H9 (cell line): Measurements from ENCODE around the gene TNRC6C. TPM values are rescaled to one million over a fixed set of nuclear protein-coding genes. Genes with fewer than 3 reads are reported as not detected.

Source experiments
- DNase-seq: peaks from one replicate; pipeline ENCODE4 v3.0.0-alpha.2; 2017
- H2AFZ ChIP-seq: one replicate; pipeline ENCODE4 v1.6.1; 2013; ENCODE audit warnings: mild to moderate bottlenecking, low read length, control low read depth, moderate library complexity
- H2AK5ac ChIP-seq: 2 replicates; pipeline ENCODE4 v1.6.1; 2013; ENCODE audit warnings: low read length, control low read depth, mixed read lengths; ENCODE audit not compliant: insufficient read length
- H2BK120ac ChIP-seq: one replicate; pipeline ENCODE4 v1.6.1; 2013; ENCODE audit warnings: low read depth, mild to moderate bottlenecking, low read length, control low read depth, inconsistent platforms; ENCODE audit not compliant: poor library complexity, severe bottlenecking
- H2BK12ac ChIP-seq: 2 replicates; pipeline ENCODE4 v1.6.1; 2013; ENCODE audit warnings: low read length, control low read depth, mixed read lengths, low read depth; ENCODE audit not compliant: insufficient read length
- H2BK15ac ChIP-seq: 2 replicates; pipeline ENCODE4 v1.6.1; 2013; ENCODE audit warnings: low read depth, low read length, control low read depth
- H2BK20ac ChIP-seq: one replicate; pipeline ENCODE4 v1.6.1; 2013; ENCODE audit warnings: low read depth, mild to moderate bottlenecking, low read length, control low read depth, inconsistent platforms; ENCODE audit not compliant: poor library complexity, severe bottlenecking
- H2BK5ac ChIP-seq: 2 replicates; pipeline ENCODE4 v1.6.1; 2013; ENCODE audit warnings: low read length, control low read depth, mixed read lengths; ENCODE audit not compliant: insufficient read length
- H3K14ac ChIP-seq: 2 replicates; pipeline ENCODE4 v1.6.1; 2013; ENCODE audit warnings: low read length, control low read depth; ENCODE audit not compliant: insufficient read depth
- H3K18ac ChIP-seq: 2 replicates; pipeline ENCODE4 v1.6.1; 2013; ENCODE audit warnings: low read depth, mild to moderate bottlenecking, mixed read lengths, low read length, control low read depth; ENCODE audit not compliant: insufficient read length
- H3K23ac ChIP-seq: 2 replicates; pipeline ENCODE4 v1.6.1; 2013; ENCODE audit warnings: low read length, control low read depth, mixed read lengths, low read depth; ENCODE audit not compliant: insufficient read length
- H3K23me2 ChIP-seq: 2 replicates; pipeline ENCODE4 v1.6.1; 2013; ENCODE audit warnings: low read depth, mild to moderate bottlenecking, mixed read lengths, low read length, control low read depth; ENCODE audit not compliant: insufficient read length, poor library complexity, severe bottlenecking
- H3K27ac ChIP-seq: 2 replicates; pipeline ENCODE4 v1.5.1; 2013; ENCODE audit warnings: low read length, control low read depth, mixed read lengths, low read depth; ENCODE audit not compliant: insufficient read length
- H3K27me3 ChIP-seq: 2 replicates; pipeline ENCODE4 v1.6.1; 2013; ENCODE audit warnings: low read length, control low read depth, inconsistent platforms; ENCODE audit not compliant: insufficient read depth
- H3K4ac ChIP-seq: 2 replicates; pipeline ENCODE4 v1.6.1; 2013; ENCODE audit warnings: low read depth, mild to moderate bottlenecking, control low read depth, inconsistent platforms, low read length, moderate library complexity
- H3K4me1 ChIP-seq: 2 replicates; pipeline ENCODE4 v1.6.1; 2013; ENCODE audit warnings: low read length, control low read depth, inconsistent platforms; ENCODE audit not compliant: insufficient read depth
- H3K4me2 ChIP-seq: 2 replicates; pipeline ENCODE4 v1.6.1; 2013; ENCODE audit warnings: low read length, control low read depth, mixed read lengths; ENCODE audit not compliant: insufficient read length, insufficient read depth
- H3K56ac ChIP-seq: 2 replicates; pipeline ENCODE4 v1.6.1; 2013; ENCODE audit warnings: low read depth, mild to moderate bottlenecking, mixed read lengths, low read length, control low read depth; ENCODE audit not compliant: insufficient read length
- H3K79me1 ChIP-seq: 2 replicates; pipeline ENCODE4 v1.6.1; 2013; ENCODE audit warnings: low read depth, mild to moderate bottlenecking, moderate library complexity, low read length, control low read depth, inconsistent platforms; ENCODE audit not compliant: insufficient read depth, poor library complexity, severe bottlenecking
- H3K79me2 ChIP-seq: 2 replicates; pipeline ENCODE4 v1.6.1; 2013; ENCODE audit warnings: low read length, control low read depth, inconsistent platforms; ENCODE audit not compliant: insufficient read depth
- H3K9ac ChIP-seq: 2 replicates; pipeline ENCODE4 v1.6.1; 2013; ENCODE audit warnings: low read length, control low read depth, mixed read lengths; ENCODE audit not compliant: insufficient read length; ENCODE audit errors: extremely low read depth
- H3K9me3 ChIP-seq: one replicate; pipeline ENCODE4 v1.6.1; 2013; ENCODE audit warnings: low read depth, low read length, inconsistent platforms; ENCODE audit not compliant: control insufficient read depth
- H3T11ph ChIP-seq: one replicate; pipeline ENCODE4 v1.6.1; 2013; ENCODE audit warnings: mild to moderate bottlenecking, low read length, control low read depth, inconsistent platforms
- H4K20me1 ChIP-seq: one replicate; pipeline ENCODE4 v1.6.1; 2013; ENCODE audit not compliant: control insufficient read depth, insufficient read length, insufficient read depth
- H4K5ac ChIP-seq: 2 replicates; pipeline ENCODE4 v1.6.1; 2013; ENCODE audit warnings: low read depth, mild to moderate bottlenecking, mixed read lengths, low read length, control low read depth; ENCODE audit not compliant: insufficient read length
- H4K8ac ChIP-seq: replicated peaks from 2 replicates; pipeline ENCODE4 v1.6.1; 2013; ENCODE audit warnings: low read length, control low read depth, mixed read lengths, low read depth; ENCODE audit not compliant: insufficient read length
- H4K91ac ChIP-seq: 2 replicates; pipeline ENCODE4 v1.6.1; 2013; ENCODE audit warnings: low read depth, mild to moderate bottlenecking, moderate library complexity, mixed read lengths, low read length, control low read depth; ENCODE audit not compliant: insufficient read length
- H3K27ac Mint-ChIP-seq, 3 experiments: 2 replicates in 2 of 3; 3 replicates in 1 of 3; pipeline ENCODE4 v1.8.0; 2020 to 2021; ENCODE audit warnings: mixed read lengths in 3 of 3, mild to moderate bottlenecking in 1 of 3, moderate library complexity in 1 of 3
- H3K27me3 Mint-ChIP-seq: 2 replicates; pipeline ENCODE4 v1.8.0; 2021; ENCODE audit warnings: low read depth, mild to moderate bottlenecking, moderate library complexity, mixed read lengths
- H3K36me3 Mint-ChIP-seq, 3 experiments: 2 replicates in 2 of 3; 3 replicates in 1 of 3; pipeline ENCODE4 v1.8.0; 2020 to 2021; ENCODE audit warnings: low read depth in 3 of 3, mixed read lengths in 3 of 3; ENCODE audit not compliant: insufficient read depth in 1 of 3
- H3K4me1 Mint-ChIP-seq, 2 experiments: 2 replicates each; pipeline ENCODE4 v1.8.0; 2020; ENCODE audit warnings: mixed read lengths in 2 of 2
- H3K4me3 Mint-ChIP-seq, 2 experiments: 2 replicates in 1 of 2; 3 replicates in 1 of 2; pipeline ENCODE4 v1.8.0; 2020 to 2021; ENCODE audit warnings: mild to moderate bottlenecking in 2 of 2, mixed read lengths in 2 of 2, moderate library complexity in 1 of 2
- H3K9me3 Mint-ChIP-seq, 2 experiments: 2 replicates in 1 of 2; 3 replicates in 1 of 2; pipeline ENCODE4 v1.8.0; 2020; ENCODE audit warnings: mild to moderate bottlenecking in 2 of 2, mixed read lengths in 2 of 2, moderate library complexity in 1 of 2
- total RNA-seq: library from RNA; stranded (reverse); gene quantifications from 2 replicates; pipeline ENCODE4 v1.2.1, GENCODE V29; 2021
- TF ChIP-seq, protein P1 (sequence below): fragments of 200-600 bp; sonication (generic); conservative IDR thresholded peaks from 3 replicates; pipeline ENCODE4 v1.8.0; 2021; ENCODE audit warnings: antibody characterized with exemption, mild to moderate bottlenecking

TNRC6C gene
- total RNA-seq, 1 experiment from 2014 or later: 24.7 TPM

DNA sequence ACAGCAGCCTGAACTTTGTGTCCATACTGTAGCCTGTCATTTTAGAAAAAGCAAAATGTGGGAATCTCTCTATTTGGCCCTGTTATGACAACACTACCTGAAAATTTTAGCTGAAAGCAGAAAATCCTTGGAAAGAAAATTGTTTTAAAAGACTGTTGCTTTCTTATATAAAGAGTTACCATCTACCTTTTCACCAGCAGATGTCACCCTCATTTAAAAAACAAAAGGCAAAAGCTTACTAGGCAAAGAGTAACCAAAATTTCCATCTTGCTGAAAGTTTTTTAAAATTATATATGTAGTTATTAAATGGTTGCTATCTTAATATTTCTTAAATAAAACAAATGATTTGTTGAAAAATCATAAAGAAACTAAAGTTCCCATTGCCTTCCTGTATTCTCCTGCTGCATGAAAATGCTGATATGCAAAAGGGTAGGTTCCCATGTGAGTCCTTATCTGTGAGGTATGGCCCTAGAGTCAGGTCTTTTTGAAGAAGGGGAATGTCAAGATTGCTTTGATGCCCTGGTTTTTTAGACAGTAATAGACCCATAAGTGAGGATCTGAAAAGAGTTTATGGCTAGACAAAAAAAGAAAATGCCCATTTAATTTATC, 61.0 kb downstream of the TNRC6C start:
- no peak overlapping the region for H2BK20ac ChIP-seq
- no peak overlapping the region for H4K5ac ChIP-seq
- H3K36me3 Mint-ChIP-seq: no peaks in the 10 kb centered on the region; a peak in 1 of 7 replicates
- H3K27me3 Mint-ChIP-seq: no peaks in the 10 kb centered on the region
- H4K8ac ChIP-seq: no peak overlapping the region
- no peak overlapping the region for H2BK120ac ChIP-seq
- H3K27me3 ChIP-seq: no peaks in the 10 kb centered on the region
- no peak overlapping the region for H3K4me3 Mint-ChIP-seq
- TF ChIP-seq, protein P1, sequence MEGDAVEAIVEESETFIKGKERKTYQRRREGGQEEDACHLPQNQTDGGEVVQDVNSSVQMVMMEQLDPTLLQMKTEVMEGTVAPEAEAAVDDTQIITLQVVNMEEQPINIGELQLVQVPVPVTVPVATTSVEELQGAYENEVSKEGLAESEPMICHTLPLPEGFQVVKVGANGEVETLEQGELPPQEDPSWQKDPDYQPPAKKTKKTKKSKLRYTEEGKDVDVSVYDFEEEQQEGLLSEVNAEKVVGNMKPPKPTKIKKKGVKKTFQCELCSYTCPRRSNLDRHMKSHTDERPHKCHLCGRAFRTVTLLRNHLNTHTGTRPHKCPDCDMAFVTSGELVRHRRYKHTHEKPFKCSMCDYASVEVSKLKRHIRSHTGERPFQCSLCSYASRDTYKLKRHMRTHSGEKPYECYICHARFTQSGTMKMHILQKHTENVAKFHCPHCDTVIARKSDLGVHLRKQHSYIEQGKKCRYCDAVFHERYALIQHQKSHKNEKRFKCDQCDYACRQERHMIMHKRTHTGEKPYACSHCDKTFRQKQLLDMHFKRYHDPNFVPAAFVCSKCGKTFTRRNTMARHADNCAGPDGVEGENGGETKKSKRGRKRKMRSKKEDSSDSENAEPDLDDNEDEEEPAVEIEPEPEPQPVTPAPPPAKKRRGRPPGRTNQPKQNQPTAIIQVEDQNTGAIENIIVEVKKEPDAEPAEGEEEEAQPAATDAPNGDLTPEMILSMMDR: peak; percentile 75
- H2BK15ac ChIP-seq: no peak overlapping the region
- DNase-seq: no peak
- no peak overlapping the region for H3K9ac ChIP-seq
- peak overlapping the region; percentile 14 for H3K27ac ChIP-seq
- H3K4me1 Mint-ChIP-seq: peaks cover 10 to 13% of the 10 kb centered on the region in 2 experiments
- H3K23ac ChIP-seq: no peak overlapping the region
- H3K56ac ChIP-seq: no peak overlapping the region
- H2AFZ ChIP-seq: no peak overlapping the region
- H3T11ph ChIP-seq: no peak overlapping the region
- H3K79me1 ChIP-seq: no peaks in the 10 kb centered on the region
- no peaks in the 10 kb centered on the region for H4K20me1 ChIP-seq
- H3K79me2 ChIP-seq: no peaks in the 10 kb centered on the region
- no peak overlapping the region for H3K27ac Mint-ChIP-seq
- no peak overlapping the region for H3K14ac ChIP-seq
- H3K4ac ChIP-seq: no peak overlapping the region
- no peak overlapping the region for H2BK5ac ChIP-seq
- H2BK12ac ChIP-seq: no peak overlapping the region
- no peak overlapping the region for H2AK5ac ChIP-seq
- H3K9me3 ChIP-seq: no peaks in the 10 kb centered on the region
- no peaks in the 10 kb centered on the region for H3K4me1 ChIP-seq
- no peaks in the 10 kb centered on the region for H3K23me2 ChIP-seq
- H3K18ac ChIP-seq: no peak overlapping the region
- H3K9me3 Mint-ChIP-seq: no peaks in the 10 kb centered on the region
- H3K4me2 ChIP-seq: no peak overlapping the region
- H4K91ac ChIP-seq: no peak overlapping the region
